PFSK-1 (cell line): Measurements from ENCODE around the gene AANAT.

Source experiments
- FOXP2 ChIP-seq: optimal IDR thresholded peaks from 2 replicates; pipeline ENCODE3; 2011; ENCODE audit warnings: borderline replicate concordance, control low read depth, inconsistent platforms; ENCODE audit not compliant: insufficient read depth; ENCODE audit errors: extremely low read length, extremely low read depth
- POLR2AphosphoS5 ChIP-seq: IDR thresholded peaks from 2 replicates; pipeline ENCODE4 v1.6.1; 2012; ENCODE audit warnings: low read depth, mild to moderate bottlenecking, control low read depth, low read length, moderate library complexity

- TF ChIP-seq FOXP2 (no peak), POLR2AphosphoS5 (no peak)
Measured at GRCh38 chr17:76442341-76443338, 24.8 kb upstream of the AANAT start.
